Karpas-422 (cell line): ENCODE results near the gene SBNO2. TPM values are rescaled to one million over a fixed set of nuclear protein-coding genes. Genes with fewer than 3 reads are reported as not detected.

Experiments used
- DNase-seq: peaks from one replicate; pipeline ENCODE4 v3.0.0-alpha.2; 2015
- H2AFZ ChIP-seq: fragments of 200-600 bp; sonication (generic); 2 replicates; pipeline ENCODE4 v1.6.1; 2014; ENCODE audit warnings: antibody characterized with exemption, low read length, mixed read lengths
- H3K27ac ChIP-seq: fragments of 200-600 bp; sonication (generic); 2 replicates; pipeline ENCODE4 v1.5.1; 2014; ENCODE audit warnings: mild to moderate bottlenecking, low read length, moderate library complexity
- H3K27me3 ChIP-seq: fragments of 200-600 bp; sonication (generic); 2 replicates; pipeline ENCODE4 v1.6.1; 2014; ENCODE audit warnings: low read length, mixed read lengths
- H3K36me3 ChIP-seq: fragments of 200-600 bp; sonication (generic); 2 replicates; pipeline ENCODE4 v1.6.1; 2014; ENCODE audit warnings: low read length, mixed read lengths; ENCODE audit not compliant: insufficient read depth
- H3K4me1 ChIP-seq: fragments of 200-600 bp; sonication (generic); 2 replicates; pipeline ENCODE4 v1.6.1; 2014; ENCODE audit warnings: mild to moderate bottlenecking, low read length, mixed read lengths
- H3K4me2 ChIP-seq: fragments of 200-600 bp; sonication (generic); 2 replicates; pipeline ENCODE4 v1.6.1; 2014; ENCODE audit warnings: low read length, low read depth, mild to moderate bottlenecking; ENCODE audit not compliant: poor library complexity, severe bottlenecking
- H3K4me3 ChIP-seq: fragments of 200-600 bp; sonication (generic); 2 replicates; pipeline ENCODE4 v1.5.1; 2014; ENCODE audit warnings: mild to moderate bottlenecking, antibody characterized with exemption, low read length, mixed read lengths
- H3K79me2 ChIP-seq: fragments of 200-600 bp; sonication (generic); 2 replicates; pipeline ENCODE4 v1.6.1; 2014; ENCODE audit warnings: mild to moderate bottlenecking, low read length, mixed read lengths
- H3K9ac ChIP-seq: fragments of 200-600 bp; sonication (generic); 2 replicates; pipeline ENCODE4 v1.6.0; 2014; ENCODE audit warnings: low read length
- H3K9me2 ChIP-seq: fragments of 200-600 bp; sonication (generic), shearing (Covaris generic); replicated peaks from 2 replicates; pipeline ENCODE4 v1.6.0; 2014; ENCODE audit warnings: mild to moderate bottlenecking, low read length, moderate library complexity; ENCODE audit not compliant: insufficient read depth
- H3K9me3 ChIP-seq: fragments of 300-700, 200-600 bp; sonication (generic); 2 replicates; pipeline ENCODE4 v1.6.1; 2014; ENCODE audit warnings: low read length, mixed read lengths
- H4K20me1 ChIP-seq: fragments of 200-600 bp; sonication (generic); 2 replicates; pipeline ENCODE4 v1.6.1; 2014; ENCODE audit warnings: mild to moderate bottlenecking, antibody characterized with exemption, low read length, low read depth; ENCODE audit not compliant: insufficient read depth
- total RNA-seq: library from RNA; depleted of rRNA; stranded (reverse); fragments of >200 nt; shearing (Covaris generic); gene quantifications from 2 replicates; pipeline ENCODE4 v1.2.3, GENCODE V29; 2014; ENCODE audit warnings: low replicate concordance

Gene SBNO2
- total RNA-seq, 1 experiment from 2014 or later: 7.9 TPM

- Histone ChIP-seq H3K36me3 (no peaks in the 10 kb centered on the region), H2AFZ (no peak overlapping the region), H3K79me2 (peaks cover 39% of the 10 kb centered on the region), H3K9ac (no peak overlapping the region), H3K9me2 (no peaks in the 10 kb centered on the region), H3K27ac (no peak overlapping the region), H4K20me1 (peaks cover 16% of the 10 kb centered on the region), H3K4me3 (no peak overlapping the region), H3K27me3 (no peaks in the 10 kb centered on the region), H3K4me2 (no peak overlapping the region), H3K4me1 (peaks cover 15% of the 10 kb centered on the region), H3K9me3 (no peaks in the 10 kb centered on the region)
- DNase-seq: no peak
These were observed 44.9 kb upstream of the SBNO2 start for GRCh38 chr19:1218751-1219567.

DNA sequence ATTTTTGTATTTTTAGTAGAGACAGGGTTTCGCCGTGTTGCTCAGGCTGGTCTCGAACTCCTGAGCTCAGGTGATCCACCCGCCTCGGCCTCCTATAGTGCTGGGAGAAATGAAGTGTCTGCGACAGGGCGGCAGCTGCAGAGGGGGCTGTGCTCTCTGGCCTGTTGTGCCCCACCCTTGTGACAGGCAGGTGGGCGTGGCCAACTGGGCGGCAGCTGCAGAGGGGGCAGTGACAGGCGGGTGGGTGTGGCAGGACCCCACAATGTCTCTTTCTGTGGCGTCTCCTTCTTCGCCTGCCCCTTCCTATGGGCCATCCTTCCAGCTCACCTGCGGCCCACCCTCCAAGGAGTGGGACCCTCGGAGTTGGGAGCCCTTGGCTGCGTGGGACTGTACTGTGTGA, 43.3 kb upstream of the SBNO2 start:
- H3K9ac ChIP-seq: no peak overlapping the region
- no peak for DNase-seq
- no peak overlapping the region for H3K4me2 ChIP-seq
- no peaks in the 10 kb centered on the region for H3K9me3 ChIP-seq
- H3K4me3 ChIP-seq: no peak overlapping the region
- no peaks in the 10 kb centered on the region for H3K27me3 ChIP-seq
- no peaks in the 10 kb centered on the region for H3K9me2 ChIP-seq
- no peak overlapping the region for H2AFZ ChIP-seq
- H3K27ac ChIP-seq: no peak overlapping the region
- H3K79me2 ChIP-seq: peaks cover 52% of the 10 kb centered on the region
- peaks cover 14% of the 10 kb centered on the region for H4K20me1 ChIP-seq
- no peaks in the 10 kb centered on the region for H3K36me3 ChIP-seq
- H3K4me1 ChIP-seq: peaks cover 15% of the 10 kb centered on the region

GRCh38 chr19:1216756-1217155, 42.7 kb upstream of the SBNO2 start:
- H3K9ac ChIP-seq: no peak overlapping the region
- no peaks in the 10 kb centered on the region for H3K9me3 ChIP-seq
- no peaks in the 10 kb centered on the region for H3K27me3 ChIP-seq
- H3K79me2 ChIP-seq: peaks cover 58% of the 10 kb centered on the region
- no peaks in the 10 kb centered on the region for H3K36me3 ChIP-seq
- H3K27ac ChIP-seq: no peak overlapping the region
- H2AFZ ChIP-seq: no peak overlapping the region
- H3K4me2 ChIP-seq: no peak overlapping the region
- DNase-seq: no peak
- H3K4me3 ChIP-seq: no peak overlapping the region
- peaks cover 15% of the 10 kb centered on the region for H3K4me1 ChIP-seq
- no peaks in the 10 kb centered on the region for H3K9me2 ChIP-seq
- H4K20me1 ChIP-seq: peaks cover 14% of the 10 kb centered on the region

DNA sequence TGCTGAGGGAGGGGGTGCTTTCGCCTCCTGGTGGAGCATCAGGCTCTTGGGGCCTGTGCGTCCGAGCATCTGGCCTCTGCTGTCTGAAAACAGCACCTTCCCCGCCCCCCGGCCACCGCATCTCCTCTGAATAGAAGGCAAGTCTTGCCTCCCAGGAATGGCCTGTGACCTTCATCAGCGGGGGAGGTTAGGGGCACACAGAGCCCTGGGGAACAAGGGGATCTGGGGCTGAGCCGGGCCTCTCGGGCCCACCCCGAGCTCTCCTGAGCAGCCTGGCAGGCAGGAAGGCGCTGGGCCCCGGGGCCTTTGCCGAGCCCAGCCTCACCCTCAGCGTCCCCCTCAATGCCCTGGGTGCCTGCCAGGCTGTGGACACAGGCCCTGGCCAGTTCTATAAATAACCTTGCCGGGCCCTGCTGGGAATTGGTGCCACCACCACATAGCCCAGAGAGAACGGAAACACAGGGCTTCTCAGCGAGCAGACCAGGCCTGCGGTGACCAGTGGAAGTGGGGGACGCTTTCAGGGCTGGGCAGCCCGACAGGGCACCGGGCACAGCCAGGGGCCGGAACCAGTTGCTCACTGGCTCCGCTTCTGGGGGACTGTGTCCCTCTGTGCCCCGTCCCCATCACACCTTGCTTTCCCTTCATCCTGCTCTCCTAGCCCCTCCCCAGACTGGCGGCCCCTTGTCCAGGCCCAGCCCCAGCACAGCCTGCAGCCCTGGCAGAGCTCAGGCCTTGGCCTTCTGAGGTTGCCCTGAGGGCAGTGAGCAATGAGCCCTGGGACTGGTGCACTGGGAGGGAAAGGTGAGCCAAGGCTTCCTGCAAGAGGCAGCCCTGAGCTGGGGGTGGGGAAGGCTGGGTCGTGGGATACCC, 41.0 kb upstream of the SBNO2 start:
- H2AFZ ChIP-seq: no peak overlapping the region
- no peak overlapping the region for H3K4me2 ChIP-seq
- H3K79me2 ChIP-seq: peaks cover 70% of the 10 kb centered on the region
- no peaks in the 10 kb centered on the region for H3K9me3 ChIP-seq
- no peak for DNase-seq
- no peak overlapping the region for H3K27ac ChIP-seq
- no peaks in the 10 kb centered on the region for H3K27me3 ChIP-seq
- no peaks in the 10 kb centered on the region for H3K9me2 ChIP-seq
- no peak overlapping the region for H3K4me3 ChIP-seq
- H3K36me3 ChIP-seq: peaks cover 3% of the 10 kb centered on the region; the same call in 1 of the 2 replicates
- H3K9ac ChIP-seq: no peak overlapping the region
- peaks cover 17% of the 10 kb centered on the region for H4K20me1 ChIP-seq
- H3K4me1 ChIP-seq: peaks cover 9% of the 10 kb centered on the region

DNA sequence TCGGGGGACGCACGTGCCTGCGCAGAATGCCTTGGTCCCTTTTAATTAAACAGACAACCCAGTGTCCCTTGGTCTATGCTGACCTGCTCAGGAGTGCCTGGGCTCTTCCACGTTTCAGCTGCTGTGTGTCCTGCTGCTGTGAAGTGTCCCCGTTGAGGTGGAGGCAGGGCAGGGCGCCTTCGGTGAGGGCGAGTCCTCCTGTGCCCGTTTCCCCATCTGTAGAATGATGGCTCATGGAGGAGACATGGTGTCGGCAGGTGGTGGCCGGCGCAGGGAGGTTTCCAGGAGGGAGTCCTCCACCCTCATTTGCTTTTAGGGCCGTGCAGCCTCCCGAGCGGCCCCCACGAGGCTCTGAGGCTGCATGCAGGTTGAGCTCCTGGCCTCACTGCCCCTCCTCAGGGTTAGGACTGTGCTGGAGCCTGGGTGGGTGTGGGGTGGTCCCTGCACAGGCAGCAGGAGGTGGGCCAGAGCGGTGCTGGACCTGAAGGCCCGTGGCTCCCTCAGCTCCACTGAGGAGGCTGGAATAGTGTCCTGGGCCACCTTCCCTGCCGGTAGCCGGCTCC, 40.3 kb upstream of the SBNO2 start:
- no peak overlapping the region for H3K9ac ChIP-seq
- no peaks in the 10 kb centered on the region for H3K9me3 ChIP-seq
- H3K27me3 ChIP-seq: no peaks in the 10 kb centered on the region
- H3K9me2 ChIP-seq: no peaks in the 10 kb centered on the region
- DNase-seq: no peak
- peaks cover 5% of the 10 kb centered on the region; the same call in 1 of the 2 replicates for H3K4me1 ChIP-seq
- H3K4me3 ChIP-seq: no peak overlapping the region
- H3K79me2 ChIP-seq: peaks cover 76% of the 10 kb centered on the region
- H2AFZ ChIP-seq: no peak overlapping the region
- H3K27ac ChIP-seq: no peak overlapping the region
- peaks cover 4% of the 10 kb centered on the region; the same call in 1 of the 2 replicates for H3K36me3 ChIP-seq
- H3K4me2 ChIP-seq: no peak overlapping the region
- H4K20me1 ChIP-seq: peaks cover 23% of the 10 kb centered on the region

DNA sequence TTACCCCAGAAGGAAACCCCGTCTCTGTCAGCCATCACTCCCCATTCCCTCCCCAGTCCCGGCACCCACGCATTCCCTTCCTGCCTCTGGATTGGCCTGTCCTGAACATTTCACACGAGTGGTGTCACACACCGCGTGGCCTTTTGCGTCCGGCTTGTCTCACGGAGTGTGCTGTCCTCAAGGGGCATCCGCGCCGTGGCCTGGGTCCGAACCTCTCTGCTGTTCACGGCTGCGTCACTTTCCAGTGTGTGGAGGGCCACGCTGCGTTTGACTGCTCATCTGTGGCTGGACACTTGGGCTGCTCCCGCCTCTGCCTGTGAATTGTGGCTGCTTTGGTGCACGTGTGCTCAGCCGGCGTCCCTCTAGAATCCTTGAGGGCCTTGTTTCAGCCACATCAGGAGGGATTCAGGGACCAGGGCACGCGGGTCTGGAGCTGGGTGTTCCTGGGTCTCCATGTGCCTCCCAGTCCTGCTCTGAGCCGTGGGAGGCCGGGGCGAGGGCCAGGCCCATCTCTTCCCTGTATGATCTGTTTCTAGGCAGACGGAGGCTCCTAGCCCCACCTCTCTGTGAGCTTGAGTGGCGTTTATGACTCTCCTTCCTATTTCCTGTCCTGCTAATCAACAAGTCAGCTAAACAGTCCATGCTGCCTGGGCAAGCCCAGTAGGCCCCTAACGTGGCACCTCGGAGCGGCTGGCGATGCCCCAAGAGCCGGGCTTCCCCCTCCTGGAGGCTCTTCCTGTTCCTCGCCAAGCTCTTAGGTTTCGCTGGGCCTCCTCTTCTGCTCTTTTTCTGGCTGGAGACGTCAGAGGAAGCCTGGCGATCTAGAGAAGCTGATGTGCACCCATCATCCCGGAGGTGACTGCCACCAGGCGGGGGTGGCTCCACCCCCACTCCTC, 39.6 kb upstream of the SBNO2 start:
- H3K36me3 ChIP-seq: peaks cover 4% of the 10 kb centered on the region; the same call in 1 of the 2 replicates
- no peak overlapping the region for H3K9ac ChIP-seq
- no peak overlapping the region for H2AFZ ChIP-seq
- no peak for DNase-seq
- peaks cover 81% of the 10 kb centered on the region for H3K79me2 ChIP-seq
- no peaks in the 10 kb centered on the region for H3K9me2 ChIP-seq
- no peak overlapping the region for H3K27ac ChIP-seq
- H3K4me3 ChIP-seq: no peak overlapping the region
- no peak overlapping the region for H3K4me2 ChIP-seq
- no peaks in the 10 kb centered on the region for H3K9me3 ChIP-seq
- peaks cover 27% of the 10 kb centered on the region for H4K20me1 ChIP-seq
- H3K4me1 ChIP-seq: peaks cover 5% of the 10 kb centered on the region; the same call in 1 of the 2 replicates
- no peaks in the 10 kb centered on the region for H3K27me3 ChIP-seq

GRCh38 chr19:1211494-1212234, 37.6 kb upstream of the SBNO2 start:
- Histone ChIP-seq H3K4me3 (no peak overlapping the region), H3K36me3 (peaks cover 4% of the 10 kb centered on the region; the same call in 1 of the 2 replicates), H3K27me3 (no peaks in the 10 kb centered on the region), H2AFZ (no peak overlapping the region), H4K20me1 (peaks cover 28% of the 10 kb centered on the region), H3K4me1 (peaks cover 12% of the 10 kb centered on the region), H3K27ac (no peak overlapping the region), H3K9me2 (no peaks in the 10 kb centered on the region), H3K9ac (no peak overlapping the region), H3K4me2 (no peak overlapping the region), H3K79me2 (peaks cover 88% of the 10 kb centered on the region), H3K9me3 (no peaks in the 10 kb centered on the region)
- no peak for DNase-seq
